ENCODE measurements around the gene BCL7A.

BCL7A gene

DNA sequence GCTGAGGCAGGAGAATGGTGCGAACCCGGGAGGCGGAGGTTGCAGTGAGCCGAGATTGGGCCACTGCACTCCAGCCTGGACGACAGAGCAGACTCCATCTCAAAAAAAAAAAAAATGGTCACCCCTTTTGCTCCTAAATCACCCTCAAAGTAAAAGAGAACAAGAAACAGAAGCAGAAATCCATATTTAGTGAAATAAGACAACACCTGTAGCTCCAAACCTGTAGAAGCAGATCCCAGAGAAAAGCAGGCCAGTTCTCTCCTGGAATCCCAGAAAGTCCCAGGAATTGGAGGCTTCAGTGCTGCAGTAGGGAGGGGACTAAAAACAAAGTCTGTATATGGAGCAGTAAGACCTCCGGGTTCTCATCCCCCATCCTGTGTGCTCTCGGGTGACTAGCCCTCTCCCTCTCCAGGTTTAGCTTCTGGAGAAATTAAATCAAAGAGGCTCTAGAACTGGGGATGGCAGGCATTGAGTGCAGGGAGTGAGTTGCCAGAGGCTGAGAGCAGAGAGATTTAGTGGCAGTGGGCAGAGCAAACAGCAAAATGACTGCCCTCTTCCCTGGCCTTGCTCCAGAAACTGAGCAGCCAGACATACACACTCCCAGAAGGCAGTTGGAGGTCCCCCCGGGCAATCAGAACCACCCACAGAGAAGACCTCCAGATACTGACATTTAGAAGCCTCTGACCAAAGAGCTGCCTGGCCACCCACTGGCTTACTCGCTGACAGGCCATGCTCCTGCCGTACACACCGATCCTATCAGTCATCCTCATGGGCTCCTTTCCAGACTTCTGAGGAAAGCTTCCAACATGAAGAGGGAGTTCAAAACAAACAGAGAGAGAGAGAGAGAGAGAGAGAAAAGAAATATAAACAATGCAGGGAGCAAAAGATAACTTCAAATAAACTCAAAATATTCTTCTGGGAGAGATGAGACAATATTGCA, 50.6 kb downstream of the BCL7A start:
- Histone ChIP-seq H3K27me3 (ENCODE audit: insufficient read depth, low read length) (no peaks in the 10 kb centered on the region), H3K4me1 (ENCODE audit: insufficient read depth, low read length) (peaks cover 9% of the 10 kb centered on the region), H3K9me3 (ENCODE audit: low read length) (no peaks in the 10 kb centered on the region), H3K36me3 (ENCODE audit: insufficient read depth, low read length) (peaks cover 6% of the 10 kb centered on the region), H2AFZ (ENCODE audit: low read depth, low read length) (no peak overlapping the region), H3K4me3 (ENCODE audit: low read length) (no peak overlapping the region)

GRCh38 chr12:122073815-122074214, 52.1 kb downstream of the BCL7A start:
- Histone ChIP-seq H2AFZ (ENCODE audit: low read depth, low read length) (no peak overlapping the region), H3K36me3 (ENCODE audit: insufficient read depth, low read length) (peaks cover 3% of the 10 kb centered on the region), H3K4me3 (ENCODE audit: low read length) (no peak overlapping the region), H3K27me3 (ENCODE audit: insufficient read depth, low read length) (no peaks in the 10 kb centered on the region), H3K4me1 (ENCODE audit: insufficient read depth, low read length) (peaks cover 8% of the 10 kb centered on the region), H3K9me3 (ENCODE audit: low read length) (no peaks in the 10 kb centered on the region)

DNA sequence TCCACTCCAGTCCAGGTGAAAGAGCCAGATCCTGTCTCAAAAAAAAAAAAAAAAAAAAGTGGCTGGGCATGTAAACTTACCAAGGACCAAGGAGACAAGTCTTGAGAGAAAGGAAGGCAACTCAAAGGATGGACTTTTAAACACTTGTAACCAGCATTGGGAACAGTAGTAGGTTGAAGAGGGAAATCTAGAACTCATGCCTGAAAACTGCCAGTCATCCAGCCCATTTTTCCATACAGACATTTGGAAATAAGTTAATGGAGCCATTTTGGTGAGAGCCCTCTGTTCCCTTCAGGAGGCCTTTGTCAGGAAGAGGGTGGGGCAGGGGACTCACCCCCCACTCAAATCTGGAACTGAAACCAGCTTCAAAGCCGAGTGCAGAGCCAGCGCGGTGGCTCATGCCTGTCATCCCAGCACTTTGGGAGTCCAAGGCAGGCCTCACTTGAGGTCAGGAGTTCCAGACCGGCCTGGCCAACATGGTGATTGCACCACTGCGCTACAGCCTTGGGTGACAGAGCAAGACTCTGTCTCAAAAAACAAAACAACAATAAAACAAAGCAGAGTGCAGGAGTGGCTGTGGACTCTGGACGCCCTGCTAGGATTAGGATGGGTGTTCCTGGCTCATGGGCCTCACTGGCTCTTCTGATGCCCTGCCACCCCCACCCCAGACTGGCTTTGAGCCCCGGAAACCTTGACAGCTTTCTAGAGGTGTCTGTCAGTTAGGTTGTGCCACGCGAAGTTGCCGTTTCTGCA, 55.2 kb downstream of the BCL7A start:
- no peaks in the 10 kb centered on the region for H3K9me3 ChIP-seq (ENCODE audit: low read length)
- H2AFZ ChIP-seq (ENCODE audit: low read depth, low read length), result no peak overlapping the region

GRCh38 chr12:122078141-122079032, 56.7 kb downstream of the BCL7A start, which contains the start of gene MLXIP:
MLXIP (plus strand) TSS chr12:122078756; CDS start chr12:122078854, 98 bp downstream.
- peak within 1 kb of the TSS; percentile 36 for H2AFZ ChIP-seq (ENCODE audit: low read depth, low read length)

More for the DNA sequence above, 55.2 kb downstream of the BCL7A start:
- no peaks in the 10 kb centered on the region for H3K27me3 ChIP-seq (ENCODE audit: insufficient read depth, low read length)
- no peaks in the 10 kb centered on the region for H3K36me3 ChIP-seq (ENCODE audit: insufficient read depth, low read length)
- peaks cover 27% of the 10 kb centered on the region for H3K4me1 ChIP-seq (ENCODE audit: insufficient read depth, low read length)
- no peak overlapping the region for H3K4me3 ChIP-seq (ENCODE audit: low read length)

GRCh38 chr12:122079033-122079531, 57.4 kb downstream of the BCL7A start:
- H2AFZ ChIP-seq (ENCODE audit: low read depth, low read length), result no peak overlapping the region
- H3K4me3 ChIP-seq (ENCODE audit: low read length), result peak overlapping the region; percentile 67
- no peaks in the 10 kb centered on the region for H3K27me3 ChIP-seq (ENCODE audit: insufficient read depth, low read length)
- no peaks in the 10 kb centered on the region for H3K9me3 ChIP-seq (ENCODE audit: low read length)
- H3K4me1 ChIP-seq (ENCODE audit: insufficient read depth, low read length), result peaks cover 21% of the 10 kb centered on the region
- peaks cover 6% of the 10 kb centered on the region for H3K36me3 ChIP-seq (ENCODE audit: insufficient read depth, low read length)

More at GRCh38 chr12:122078141-122079032, 56.7 kb downstream of the BCL7A start, which contains the start of gene MLXIP:
- peaks cover 21% of the 10 kb centered on the region for H3K4me1 ChIP-seq (ENCODE audit: insufficient read depth, low read length)
- no peaks in the 10 kb centered on the region for H3K27me3 ChIP-seq (ENCODE audit: insufficient read depth, low read length)
- no peaks in the 10 kb centered on the region for H3K36me3 ChIP-seq (ENCODE audit: insufficient read depth, low read length)
- no peaks in the 10 kb centered on the region for H3K9me3 ChIP-seq (ENCODE audit: low read length)
- peak within 1 kb of the TSS; percentile 67 for H3K4me3 ChIP-seq (ENCODE audit: low read length)

DNA sequence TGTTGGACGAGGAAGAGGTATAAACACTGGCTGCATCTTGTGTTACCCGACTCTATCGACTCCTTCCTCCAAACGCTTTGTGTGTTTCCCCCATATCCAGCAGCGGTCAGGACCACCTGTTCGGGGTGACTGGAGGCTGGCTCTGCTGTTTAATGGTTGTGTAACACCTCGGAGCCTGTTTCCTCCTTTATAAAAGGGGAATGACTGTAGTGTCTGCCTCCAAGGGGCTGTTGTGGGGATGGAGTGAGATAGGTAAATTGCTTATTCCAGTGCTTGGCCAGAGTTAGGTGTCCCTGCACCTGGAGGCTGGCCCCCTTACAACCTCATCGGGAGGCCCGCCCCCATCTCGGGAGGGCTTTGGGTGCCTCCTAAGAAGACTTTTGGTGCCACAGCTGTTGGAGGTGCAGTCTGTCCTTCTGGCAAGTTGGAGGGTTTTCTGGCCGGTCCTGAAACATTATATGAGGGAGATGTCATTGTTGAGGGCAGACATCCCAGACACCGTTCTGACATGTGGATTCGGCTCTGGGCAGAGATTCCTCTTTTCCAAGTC, 57.9 kb downstream of the BCL7A start:
- Histone ChIP-seq H3K4me3 (ENCODE audit: low read length) (peak overlapping the region; percentile 67), H3K36me3 (ENCODE audit: insufficient read depth, low read length) (peaks cover 11% of the 10 kb centered on the region), H2AFZ (ENCODE audit: low read depth, low read length) (no peak overlapping the region), H3K4me1 (ENCODE audit: insufficient read depth, low read length) (peaks cover 21% of the 10 kb centered on the region), H3K9me3 (ENCODE audit: low read length) (no peaks in the 10 kb centered on the region), H3K27me3 (ENCODE audit: insufficient read depth, low read length) (no peaks in the 10 kb centered on the region)

DNA sequence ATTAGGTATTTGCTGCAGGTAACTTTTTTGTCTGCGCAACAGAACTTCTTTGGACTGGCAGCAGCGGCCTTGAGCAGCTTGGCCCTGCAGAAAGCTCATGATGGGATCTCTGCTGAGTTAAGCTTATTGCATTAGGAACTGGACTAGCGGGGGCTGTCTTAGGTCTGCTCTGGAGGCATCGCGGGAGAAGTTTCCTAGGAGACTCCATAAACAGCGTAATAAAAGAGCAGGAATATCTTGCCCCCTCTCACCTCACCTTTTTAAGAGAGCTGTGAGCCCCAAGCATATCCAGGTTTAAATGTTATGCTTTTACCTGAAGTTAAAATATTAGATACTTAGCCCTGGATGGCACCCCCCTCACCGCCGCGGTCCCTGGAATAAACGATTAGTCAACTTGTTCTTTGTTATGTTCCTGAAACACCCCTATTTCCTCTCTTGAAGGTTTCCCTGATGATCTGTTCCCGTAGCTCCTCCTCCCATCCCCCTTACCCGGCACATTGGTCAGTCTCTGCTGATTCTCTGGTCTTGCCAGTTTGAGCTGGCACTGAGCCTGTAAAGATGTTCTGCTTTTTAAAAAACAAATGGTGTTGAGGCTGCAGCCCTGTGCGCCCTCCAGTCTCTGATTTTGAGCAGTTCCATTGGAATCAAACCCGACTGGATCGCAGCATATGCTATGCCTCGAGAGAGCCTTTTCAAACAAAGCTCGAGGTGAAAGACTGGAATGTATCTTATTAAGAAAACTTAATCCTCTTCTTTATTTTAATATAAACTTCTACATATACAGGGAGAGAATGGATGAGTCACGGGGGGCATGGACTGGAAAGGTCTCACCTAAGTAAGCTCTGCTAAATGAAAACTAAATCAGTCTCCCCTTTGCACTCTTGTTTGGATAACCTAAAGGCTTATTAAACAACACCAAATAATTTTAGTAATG, 58.7 kb downstream of the BCL7A start:
- peaks cover 15% of the 10 kb centered on the region for H3K36me3 ChIP-seq (ENCODE audit: insufficient read depth, low read length)
- peaks cover 21% of the 10 kb centered on the region for H3K4me1 ChIP-seq (ENCODE audit: insufficient read depth, low read length)
- peak overlapping the region; percentile 67 for H3K4me3 ChIP-seq (ENCODE audit: low read length)
- H3K9me3 ChIP-seq (ENCODE audit: low read length), result no peaks in the 10 kb centered on the region
- no peak overlapping the region for H2AFZ ChIP-seq (ENCODE audit: low read depth, low read length)
- no peaks in the 10 kb centered on the region for H3K27me3 ChIP-seq (ENCODE audit: insufficient read depth, low read length)

GRCh38 chr12:122081083-122081696, 59.5 kb downstream of the BCL7A start:
- Histone ChIP-seq H3K4me3 (ENCODE audit: low read length) (no peak overlapping the region), H2AFZ (ENCODE audit: low read depth, low read length) (no peak overlapping the region), H3K36me3 (ENCODE audit: insufficient read depth, low read length) (peaks cover 23% of the 10 kb centered on the region), H3K27me3 (ENCODE audit: insufficient read depth, low read length) (no peaks in the 10 kb centered on the region), H3K9me3 (ENCODE audit: low read length) (no peaks in the 10 kb centered on the region), H3K4me1 (ENCODE audit: insufficient read depth, low read length) (peaks cover 21% of the 10 kb centered on the region)

- H2AFZ ChIP-seq (ENCODE audit: low read depth, low read length), result no peak overlapping the region
- peaks cover 21% of the 10 kb centered on the region for H3K4me1 ChIP-seq (ENCODE audit: insufficient read depth, low read length)
- no peaks in the 10 kb centered on the region for H3K27me3 ChIP-seq (ENCODE audit: insufficient read depth, low read length)
- H3K4me3 ChIP-seq (ENCODE audit: low read length), result no peak overlapping the region
- no peaks in the 10 kb centered on the region for H3K9me3 ChIP-seq (ENCODE audit: low read length)
- H3K36me3 ChIP-seq (ENCODE audit: insufficient read depth, low read length), result peaks cover 26% of the 10 kb centered on the region
Measured at GRCh38 chr12:122081697-122082221, 60.1 kb downstream of the BCL7A start.

DNA sequence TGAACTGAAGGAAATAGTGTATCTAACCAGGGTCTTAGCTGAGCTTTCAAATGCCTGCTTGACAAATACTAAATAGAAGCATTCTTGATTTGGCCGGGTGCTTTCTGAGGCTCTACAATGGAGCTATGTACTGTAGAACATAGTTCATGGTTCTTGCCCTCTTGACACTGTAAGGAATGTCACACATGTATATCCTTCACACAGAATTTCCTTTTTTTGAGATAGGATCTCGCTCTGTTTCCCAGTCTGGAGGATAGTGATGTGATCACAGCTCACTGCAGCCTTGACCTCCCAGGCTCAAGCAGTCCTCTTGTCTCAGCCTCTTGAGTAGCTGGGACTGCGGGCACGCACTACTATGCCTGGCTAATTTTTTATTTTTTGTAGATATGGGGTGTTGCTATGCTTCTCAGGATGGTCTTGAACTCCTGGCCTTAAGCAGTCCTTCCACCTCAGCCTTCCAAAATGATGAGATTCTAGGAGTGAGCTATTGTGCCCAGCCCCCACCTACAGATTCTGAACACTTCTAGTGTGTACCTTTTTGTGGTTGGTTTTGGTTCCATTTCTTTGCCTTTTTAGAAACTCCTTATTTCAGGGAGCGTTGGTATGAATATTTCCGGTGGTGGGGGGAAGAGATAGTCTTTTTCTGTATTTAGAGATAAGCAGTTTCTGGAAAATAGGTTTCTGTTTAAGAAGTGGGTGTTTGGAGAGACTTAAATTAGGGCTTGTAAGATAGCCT, 61.1 kb downstream of the BCL7A start:
- peaks cover 27% of the 10 kb centered on the region for H3K36me3 ChIP-seq (ENCODE audit: insufficient read depth, low read length)
- no peak overlapping the region for H3K4me3 ChIP-seq (ENCODE audit: low read length)
- no peak overlapping the region for H2AFZ ChIP-seq (ENCODE audit: low read depth, low read length)
- H3K4me1 ChIP-seq (ENCODE audit: insufficient read depth, low read length), result peaks cover 19% of the 10 kb centered on the region
- H3K27me3 ChIP-seq (ENCODE audit: insufficient read depth, low read length), result no peaks in the 10 kb centered on the region
- H3K9me3 ChIP-seq (ENCODE audit: low read length), result no peaks in the 10 kb centered on the region

All from neuron (in vitro differentiated cells).